Measurements from ENCODE around the gene KATNAL2.

The KATNAL2 gene

GRCh38 chr18:47150824-47151366, 233.5 kb downstream of the KATNAL2 start:
- peak overlapping the region; percentile 72 for H3K4me3 ChIP-seq (ENCODE audit: low read depth, low read length)
- no peak for DNase-seq (ENCODE audit: low read depth)
- TF ChIP-seq CTCF (IDR thresholded peaks at IDR 0.05; ENCODE audit: low read depth, low read length, missing control alignments) = no peak

- peak overlapping the region; percentile 72; the same call in 1 of the 2 replicates for H3K4me3 ChIP-seq (ENCODE audit: low read depth, low read length)
- TF ChIP-seq CTCF (IDR thresholded peaks at IDR 0.05; ENCODE audit: low read depth, low read length, missing control alignments) = no peak
- no peak for DNase-seq (ENCODE audit: low read depth)
Measured at GRCh38 chr18:47151439-47151838, 234.0 kb downstream of the KATNAL2 start.
